ENCODE results near the gene GRM2.
A peak's percentile ranks its signal among the peaks of the same experiment; 100 is the strongest.
"Not testable (repeated sequence)": the region's sequence is repeated elsewhere in the genome, so short reads cannot be mapped to it uniquely, and the experiment has no call there.

Gene GRM2

GRCh38 chr3:51733859-51734571 is 27.1 kb downstream of the GRM2 start:
- H3K27ac Mint-ChIP-seq = peak overlapping the region; percentile 60
- H3K4me1 Mint-ChIP-seq = peaks cover 18% of the 10 kb centered on the region
- H3K4me3 Mint-ChIP-seq = no peak overlapping the region
- CTCF ChIA-PET = interaction anchor here (0.9 to 2.0 kb wide), 4 partner anchors 15 to 207 kb away, joined by 3 to 13 read pairs (median 6); partner anchors contain the start of gene RRP9
- H3K36me3 Mint-ChIP-seq = no peaks in the 10 kb centered on the region
- peaks cover 19% of the 10 kb centered on the region for H3K27me3 Mint-ChIP-seq
- H3K9me3 Mint-ChIP-seq = no peaks in the 10 kb centered on the region
- no peak for DNase-seq

- peak overlapping the region; percentile 60 for H3K27ac Mint-ChIP-seq
- CTCF ChIA-PET = interaction anchor here (0.9 to 2.0 kb wide), 4 partner anchors 15 to 207 kb away, joined by 3 to 13 read pairs (median 6); partner anchors contain the start of gene RRP9
- H3K27me3 Mint-ChIP-seq = peaks cover 22% of the 10 kb centered on the region
- no peaks in the 10 kb centered on the region for H3K36me3 Mint-ChIP-seq
- peak overlapping the region; percentile 37 for H3K4me3 Mint-ChIP-seq
- peaks cover 15% of the 10 kb centered on the region for H3K4me1 Mint-ChIP-seq
- peak; percentile 37 for DNase-seq
- H3K9me3 Mint-ChIP-seq = no peaks in the 10 kb centered on the region
Observed at GRCh38 chr3:51734572-51734907, 27.7 kb downstream of the GRM2 start.

DNA sequence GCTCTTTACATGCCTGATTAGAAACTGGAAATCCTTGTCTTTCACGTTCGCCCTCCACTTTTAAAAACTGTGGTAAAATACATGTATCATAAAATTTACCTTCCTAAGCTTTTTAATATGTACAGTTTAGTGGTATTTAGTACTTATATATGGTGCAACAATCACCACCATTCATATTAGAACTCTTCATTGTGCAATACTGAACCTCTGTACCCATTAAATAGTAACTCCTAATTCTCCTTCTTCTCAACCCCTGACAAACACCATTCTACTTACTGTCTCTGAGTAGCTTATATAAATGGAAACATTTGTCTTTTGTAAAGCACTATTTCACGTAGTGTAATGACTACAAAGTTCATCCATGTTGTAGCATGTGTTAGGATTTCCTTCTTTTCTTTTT is 28.2 kb downstream of the GRM2 start:
- peaks cover 20% of the 10 kb centered on the region for H3K27me3 Mint-ChIP-seq
- no peak for DNase-seq
- no peaks in the 10 kb centered on the region for H3K36me3 Mint-ChIP-seq
- CTCF ChIA-PET = interaction anchor here (0.8 to 2.0 kb wide), 7 partner anchors 8 to 206 kb away, joined by 3 to 13 read pairs (median 3); partner anchors contain the start of gene RRP9
- H3K4me1 Mint-ChIP-seq = peaks cover 15% of the 10 kb centered on the region
- no peaks in the 10 kb centered on the region for H3K9me3 Mint-ChIP-seq
- no peak overlapping the region for H3K4me3 Mint-ChIP-seq
- no peak overlapping the region for H3K27ac Mint-ChIP-seq

- Mint-ChIP-seq H3K27me3 (peaks cover 20% of the 10 kb centered on the region), H3K4me3 (no peak overlapping the region), H3K27ac (no peak overlapping the region), H3K36me3 (no peaks in the 10 kb centered on the region), H3K4me1 (peaks cover 15% of the 10 kb centered on the region), H3K9me3 (no peaks in the 10 kb centered on the region)
- CTCF ChIA-PET = interaction anchor here (0.8 to 2.0 kb wide), 5 partner anchors 9 to 66 kb away, joined by 3 to 13 read pairs (median 3); no protein-coding TSS in a partner anchor
- no peak for DNase-seq
Observed at GRCh38 chr3:51735950-51736349, 29.1 kb downstream of the GRM2 start.

DNA sequence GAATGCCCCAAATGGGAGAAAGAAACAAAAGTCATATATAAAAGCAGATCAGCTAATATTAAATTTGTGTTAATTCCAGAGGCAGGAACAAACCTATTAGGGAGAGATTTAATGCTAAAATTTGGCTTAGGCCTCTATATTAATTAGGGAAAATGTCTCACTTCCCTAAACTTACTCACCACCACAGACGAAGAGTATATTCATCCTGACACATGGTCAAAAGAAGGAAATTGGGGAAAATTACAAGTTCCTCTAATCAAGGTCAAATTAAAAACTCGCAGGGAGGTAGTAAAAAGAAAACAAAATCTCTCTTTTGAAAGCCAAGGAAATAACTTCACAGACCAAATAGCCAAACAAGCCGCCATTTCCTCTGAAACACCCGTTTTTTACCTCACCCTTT is 32.2 kb downstream of the GRM2 start:
- H3K9me3 Mint-ChIP-seq = no peaks in the 10 kb centered on the region
- no peak overlapping the region for H3K4me3 Mint-ChIP-seq
- no peak overlapping the region for H3K27ac Mint-ChIP-seq
- CTCF ChIA-PET = interaction anchor here (1.7 kb wide), 1 partner anchor 20 kb away, joined by 4 read pairs; no protein-coding TSS in a partner anchor
- no peak for DNase-seq
- no peaks in the 10 kb centered on the region for H3K36me3 Mint-ChIP-seq
- peaks cover 20% of the 10 kb centered on the region for H3K27me3 Mint-ChIP-seq
- H3K4me1 Mint-ChIP-seq = peaks cover 15% of the 10 kb centered on the region

GRCh38 chr3:51742320-51742719 is 35.5 kb downstream of the GRM2 start:
- not testable (repeated sequence) for H3K4me3 Mint-ChIP-seq, H3K27ac Mint-ChIP-seq
- CTCF ChIA-PET = interaction anchor here (1.5 to 2.4 kb wide), 2 partner anchors 15 to 24 kb away, joined by 5 to 11 read pairs; no protein-coding TSS in a partner anchor

DNA sequence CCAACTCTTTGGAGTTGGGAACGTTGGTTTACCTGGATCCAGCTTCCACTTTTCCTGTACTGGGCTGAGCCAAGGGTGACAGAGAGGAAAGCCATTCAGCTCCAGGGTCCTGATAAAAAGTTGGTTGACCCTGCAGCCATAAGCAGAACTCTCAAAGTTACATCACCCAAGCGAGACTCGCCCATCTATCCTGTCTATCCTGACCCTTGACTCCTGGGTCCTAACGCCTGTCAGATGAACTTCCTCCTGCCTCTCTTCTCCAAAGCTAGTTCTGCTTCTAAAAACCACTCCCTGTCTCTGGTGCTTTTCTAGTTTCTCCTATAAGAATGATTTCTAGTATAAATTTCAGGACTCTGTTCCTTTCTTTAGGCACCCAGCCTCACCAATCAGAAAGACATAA is 36.1 kb downstream of the GRM2 start:
- CTCF ChIA-PET = interaction anchor here (1.5 to 2.4 kb wide), 2 partner anchors 16 to 24 kb away, joined by 5 to 11 read pairs; no protein-coding TSS in a partner anchor
- H3K36me3 Mint-ChIP-seq, H3K27ac Mint-ChIP-seq, H3K9me3 Mint-ChIP-seq, H3K4me1 Mint-ChIP-seq, DNase-seq, H3K4me3 Mint-ChIP-seq: not testable (repeated sequence)
- peaks cover 22% of the 10 kb centered on the region for H3K27me3 Mint-ChIP-seq

More at GRCh38 chr3:51742320-51742719, 35.5 kb downstream of the GRM2 start:
- not testable (repeated sequence) for H3K4me1 Mint-ChIP-seq, H3K9me3 Mint-ChIP-seq, H3K36me3 Mint-ChIP-seq, DNase-seq
- H3K27me3 Mint-ChIP-seq = peaks cover 22% of the 10 kb centered on the region

- Mint-ChIP-seq H3K4me1 (peaks cover 11% of the 10 kb centered on the region), H3K9me3 (peaks cover 3% of the 10 kb centered on the region), H3K36me3 (no peaks in the 10 kb centered on the region), H3K27ac (no peak overlapping the region), H3K4me3 (no peak overlapping the region), H3K27me3 (peaks cover 7% of the 10 kb centered on the region)
- no peak for DNase-seq
- CTCF ChIA-PET = no interaction called here
Observed at GRCh38 chr3:51747840-51748239, 41.0 kb downstream of the GRM2 start.

DNA sequence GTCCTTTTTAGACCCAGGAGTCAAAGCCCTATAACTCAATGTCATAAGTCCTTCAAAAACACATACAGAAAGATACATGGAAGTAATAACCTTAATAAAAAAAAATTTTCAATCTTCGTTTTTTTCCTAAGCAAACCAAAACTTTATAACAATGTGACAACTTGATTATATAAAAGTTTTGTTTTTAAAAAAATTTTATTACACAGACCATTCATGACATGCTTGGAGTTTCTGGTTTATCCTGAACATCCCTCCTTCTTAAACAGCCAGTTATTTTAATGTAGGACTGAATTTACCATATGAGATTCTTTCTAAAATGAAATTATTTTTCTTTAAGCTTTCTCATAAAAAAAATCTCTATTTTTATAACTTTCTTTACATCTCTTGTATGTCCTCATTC is 41.5 kb downstream of the GRM2 start:
- Mint-ChIP-seq H3K27ac (no peak overlapping the region), H3K4me1 (peaks cover 7% of the 10 kb centered on the region), H3K4me3 (no peak overlapping the region), H3K27me3 (peaks cover 8% of the 10 kb centered on the region), H3K9me3 (peaks cover 3% of the 10 kb centered on the region), H3K36me3 (no peaks in the 10 kb centered on the region)
- CTCF ChIA-PET = interaction anchor here (0.6 kb wide), 1 partner anchor 54 kb away, joined by 3 read pairs; no protein-coding TSS in a partner anchor
- DNase-seq = no peak

DNA sequence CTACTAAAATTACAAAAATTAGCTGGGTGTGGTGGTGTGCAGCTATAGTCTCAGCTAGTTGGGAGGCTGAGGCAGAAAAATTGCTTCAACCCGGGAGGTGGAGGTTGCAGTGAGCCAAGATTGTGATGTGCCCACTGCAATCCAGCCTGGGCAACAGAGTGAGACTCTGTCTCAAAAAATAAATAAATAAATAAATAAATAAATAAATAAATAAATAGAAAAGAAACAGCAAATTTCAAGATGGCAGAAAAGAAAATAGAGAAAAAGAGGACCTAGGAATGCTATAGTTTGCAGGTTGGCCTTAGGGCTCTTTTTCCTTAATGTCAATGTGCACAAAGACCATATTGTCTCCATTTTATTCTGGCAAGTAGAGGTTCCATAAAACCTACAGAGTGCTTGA is 44.0 kb downstream of the GRM2 start:
- Mint-ChIP-seq H3K27me3 (peaks cover 20% of the 10 kb centered on the region), H3K27ac (no peak overlapping the region), H3K4me3 (no peak overlapping the region), H3K4me1 (peaks cover 7% of the 10 kb centered on the region), H3K36me3 (no peaks in the 10 kb centered on the region), H3K9me3 (peaks cover 3% of the 10 kb centered on the region)
- CTCF ChIA-PET = interaction anchor here (1.1 kb wide), 1 partner anchor 48 kb away, joined by 3 read pairs; no protein-coding TSS in a partner anchor
- DNase-seq = no peak

- H3K36me3 Mint-ChIP-seq = no peaks in the 10 kb centered on the region
- DNase-seq = no peak
- CTCF ChIA-PET = no interaction called here
- H3K27ac Mint-ChIP-seq = no peak overlapping the region
- peaks cover 5% of the 10 kb centered on the region for H3K9me3 Mint-ChIP-seq
- peaks cover 21% of the 10 kb centered on the region for H3K27me3 Mint-ChIP-seq
- H3K4me1 Mint-ChIP-seq = peaks cover 7% of the 10 kb centered on the region
- H3K4me3 Mint-ChIP-seq = no peak overlapping the region
Observed at GRCh38 chr3:51751287-51751686, 44.4 kb downstream of the GRM2 start.

DNA sequence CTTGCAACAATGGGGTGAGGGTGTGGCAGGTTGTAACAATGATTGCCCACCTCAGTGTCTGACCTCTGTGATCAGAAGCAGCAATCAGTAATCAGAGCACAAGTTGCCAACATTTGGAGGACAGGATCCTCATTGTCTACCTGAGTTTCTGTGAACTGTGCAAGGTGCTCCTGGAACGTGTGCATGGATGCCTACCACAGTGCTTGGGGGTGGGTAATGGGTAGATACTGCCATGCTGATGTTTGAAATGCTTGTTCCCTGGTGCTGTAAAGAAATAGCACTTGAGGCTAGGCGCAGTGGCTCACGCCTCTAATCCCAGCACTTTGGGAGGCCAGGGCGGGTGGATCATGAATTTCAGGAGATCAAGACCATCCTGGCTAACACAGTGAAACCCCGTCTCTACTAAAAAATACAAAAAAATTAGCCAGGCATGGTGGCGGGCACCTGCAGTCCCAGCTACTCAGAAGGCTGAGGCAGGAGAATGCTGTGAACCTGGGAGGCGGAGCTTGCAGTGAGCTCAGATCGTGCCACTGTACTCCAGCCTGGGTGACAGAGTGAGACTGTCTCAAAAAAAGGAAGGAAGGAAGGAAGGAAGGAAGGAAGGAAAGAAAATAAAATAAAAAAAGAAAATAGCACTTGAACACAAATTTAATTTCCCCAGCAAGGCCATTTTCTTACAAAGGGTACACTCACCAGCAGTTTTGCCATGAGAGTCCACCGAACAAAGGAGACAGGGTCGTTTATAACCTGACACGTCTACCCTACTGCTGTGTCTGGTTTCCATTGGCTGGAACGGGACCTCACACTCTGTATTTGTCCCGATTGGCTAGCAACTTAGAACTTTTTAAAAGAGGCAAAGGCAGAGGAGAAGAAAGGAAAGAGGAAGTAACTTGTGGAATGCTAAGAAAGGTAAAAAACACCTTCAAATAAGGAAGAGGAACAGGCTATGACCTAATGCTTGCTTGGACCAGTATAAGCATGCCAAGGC is 47.2 kb downstream of the GRM2 start:
- H3K9me3 Mint-ChIP-seq, H3K4me3 Mint-ChIP-seq, H3K4me1 Mint-ChIP-seq, H3K36me3 Mint-ChIP-seq, H3K27ac Mint-ChIP-seq, DNase-seq: not testable (repeated sequence)
- H3K27me3 Mint-ChIP-seq = peaks cover 31% of the 10 kb centered on the region
- CTCF ChIA-PET = interaction anchor here (1.4 kb wide), 1 partner anchor 35 kb away, joined by 3 read pairs; no protein-coding TSS in a partner anchor

- CTCF ChIA-PET = no interaction called here
- Mint-ChIP-seq H3K36me3 (peaks cover 2% of the 10 kb centered on the region), H3K4me1 (no peaks in the 10 kb centered on the region), H3K4me3 (no peak overlapping the region), H3K27me3 (peaks cover 24% of the 10 kb centered on the region), H3K27ac (no peak overlapping the region), H3K9me3 (peaks cover 18% of the 10 kb centered on the region)
- no peak for DNase-seq
Observed at GRCh38 chr3:51759203-51759602, 52.3 kb downstream of the GRM2 start.

All from activated naive CD4-positive, alpha-beta T cell treated with anti-CD3 and anti-CD28 coated beads, Interleukin-2, amount 10 ng/mL, durations not matched to agents 7 days and 5 days (primary cell).